Stimulated activated CD4-positive, alpha-beta T cell treated with anti-CD3 and anti-CD28 coated beads, TNF-alpha, amount 100 ng/mL, for 48 hours (primary cell): ENCODE data around the gene PDXK.
"Not testable (repeated sequence)": the region's sequence is repeated elsewhere in the genome, so short reads cannot be mapped to it uniquely, and the experiment has no call there.

Experiments used
- DNase-seq, 3 donors: peaks; one replicate each; pipeline ENCODE4 v3.0.0-alpha.2; 2020; ENCODE audit warnings: low read depth in 3 of 3

Gene PDXK

DNA sequence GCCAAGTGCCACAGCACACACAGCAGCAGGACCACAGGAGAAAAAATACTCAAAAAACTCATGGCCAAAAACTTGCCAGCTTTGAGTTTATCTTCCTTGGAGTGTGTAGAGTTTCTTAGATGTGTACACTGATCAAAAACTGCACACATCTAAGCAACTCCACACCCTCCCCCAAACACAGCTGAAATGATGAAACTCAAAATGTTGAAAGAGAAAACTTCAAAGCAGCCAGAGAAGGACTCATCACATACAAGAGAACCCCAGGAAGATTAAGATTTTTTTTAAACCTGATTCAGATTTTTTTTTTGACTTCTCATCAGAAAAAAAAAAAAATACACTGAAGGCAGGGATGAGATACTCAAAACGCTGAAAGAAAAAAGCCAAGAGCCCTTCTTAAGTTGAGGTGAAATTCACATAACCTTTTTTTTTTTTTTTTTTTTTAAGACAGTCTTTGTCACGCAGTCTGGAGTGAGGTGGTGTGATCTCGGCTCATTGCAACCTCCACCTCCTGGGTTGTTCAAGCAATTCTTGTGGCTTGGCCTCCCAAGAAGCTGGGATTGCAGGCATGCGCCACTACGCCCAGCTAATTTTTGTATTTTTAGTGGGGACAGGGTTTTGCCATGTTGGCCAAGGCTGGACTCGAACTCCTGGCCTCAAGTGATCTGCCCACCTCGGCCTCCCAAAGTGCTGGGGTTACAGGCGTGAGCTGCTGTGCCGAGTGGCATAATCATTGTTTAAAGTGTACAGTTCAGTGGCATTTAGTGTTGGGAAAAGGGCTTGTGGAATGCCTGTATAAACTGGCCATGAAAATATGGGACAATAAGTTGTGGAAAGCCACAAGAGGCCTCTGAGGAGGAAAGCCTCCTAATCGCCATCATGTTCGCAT is 20.9 kb upstream of the PDXK start:
- DNase-seq: no peak

GRCh38 chr21:43699492-43699777 is 19.5 kb upstream of the PDXK start:
- DNase-seq: not testable (repeated sequence)

- no peak for DNase-seq
Measured at GRCh38 chr21:43699933-43700599, 18.9 kb upstream of the PDXK start.

GRCh38 chr21:43701936-43702784 is 16.8 kb upstream of the PDXK start:
- DNase-seq: no peak

DNA sequence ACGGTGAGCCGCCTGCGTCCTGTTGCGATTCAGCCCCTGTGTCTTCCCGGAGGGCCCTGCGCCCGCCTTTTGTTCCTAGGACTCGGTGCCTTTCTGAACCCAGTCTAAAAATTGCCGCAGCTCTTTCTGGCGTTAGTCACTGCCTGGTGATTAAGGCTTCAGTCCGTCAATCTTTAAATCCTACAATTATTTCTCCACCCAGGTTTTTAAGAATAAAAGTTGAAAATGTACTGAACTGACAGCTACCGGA is 16.2 kb upstream of the PDXK start:
- no peak for DNase-seq

DNA sequence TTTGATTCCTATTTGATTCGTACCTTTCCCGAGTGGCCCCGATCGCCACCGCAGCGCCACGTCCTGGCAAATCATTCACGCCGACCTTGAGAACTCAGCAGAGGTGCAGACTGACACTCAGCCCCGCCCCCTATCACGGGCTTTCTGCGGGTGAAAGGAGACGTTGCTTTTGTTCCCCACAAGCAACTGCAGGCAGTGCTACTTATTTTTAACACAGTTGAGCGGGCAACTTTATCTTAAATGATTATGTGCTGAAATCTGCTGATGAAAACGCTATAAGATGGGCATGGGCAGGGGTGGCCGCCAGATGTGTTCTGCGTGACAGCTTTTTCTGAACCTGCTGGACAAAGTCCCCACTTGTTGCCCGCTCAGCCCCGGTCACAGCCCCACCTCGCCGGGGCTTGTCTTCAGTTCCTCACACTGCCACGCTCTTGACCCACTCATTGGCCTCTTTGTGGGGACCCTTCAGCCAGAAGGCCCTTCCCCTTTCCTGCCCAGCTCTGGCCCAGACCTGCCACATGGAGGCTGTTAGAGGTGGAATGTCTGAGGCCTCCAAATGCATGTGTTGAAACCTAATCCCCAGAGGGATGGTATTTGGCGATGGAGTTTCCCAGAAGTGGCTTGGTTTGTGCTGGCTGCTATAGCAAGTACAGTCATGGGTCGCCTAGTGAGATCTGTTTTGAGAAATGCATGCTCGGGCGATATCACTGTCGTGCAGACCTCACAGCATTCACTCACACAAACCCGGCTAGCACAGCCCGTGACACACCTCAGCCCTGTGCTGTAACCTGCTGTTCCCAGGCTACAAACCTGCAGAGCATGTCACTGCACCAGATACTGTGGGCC is 15.7 kb upstream of the PDXK start:
- no peak for DNase-seq

- no peak for DNase-seq
Measured at GRCh38 chr21:43707462-43707861, 11.5 kb upstream of the PDXK start.

- no peak for DNase-seq
Measured at GRCh38 chr21:43708745-43709381, 10.1 kb upstream of the PDXK start.

DNA sequence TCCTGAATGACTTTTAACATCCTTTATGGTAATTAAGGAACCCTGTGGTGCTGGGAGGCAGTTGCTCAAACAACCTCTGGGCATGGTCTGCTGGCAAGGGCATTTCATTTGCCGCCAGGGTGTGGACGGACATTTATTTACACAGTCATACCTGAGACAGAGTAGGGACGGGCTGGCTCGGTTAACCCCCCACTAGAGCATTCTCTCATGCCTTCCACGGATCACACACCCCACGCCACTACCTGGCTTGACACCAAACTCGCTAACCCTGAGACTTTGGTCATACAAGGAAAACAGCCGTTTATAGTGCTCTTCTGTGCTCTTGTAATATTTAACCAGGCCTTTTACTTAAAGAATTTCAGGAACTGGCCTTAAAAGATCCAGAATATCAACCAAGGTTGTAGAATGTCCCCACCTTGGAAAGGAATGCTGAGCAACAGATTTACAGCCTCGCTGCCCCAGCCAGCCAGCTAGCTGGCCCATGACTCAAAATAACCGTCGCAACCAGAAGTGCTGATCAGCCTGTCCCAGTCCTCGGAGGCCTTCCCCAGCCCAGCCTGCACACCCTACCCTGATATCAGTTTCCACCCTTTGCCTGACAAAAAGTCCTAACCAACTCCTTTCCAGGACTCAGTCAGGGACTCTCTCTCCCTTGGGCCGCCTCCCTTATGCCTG is 6.5 kb upstream of the PDXK start:
- no peak for DNase-seq

DNA sequence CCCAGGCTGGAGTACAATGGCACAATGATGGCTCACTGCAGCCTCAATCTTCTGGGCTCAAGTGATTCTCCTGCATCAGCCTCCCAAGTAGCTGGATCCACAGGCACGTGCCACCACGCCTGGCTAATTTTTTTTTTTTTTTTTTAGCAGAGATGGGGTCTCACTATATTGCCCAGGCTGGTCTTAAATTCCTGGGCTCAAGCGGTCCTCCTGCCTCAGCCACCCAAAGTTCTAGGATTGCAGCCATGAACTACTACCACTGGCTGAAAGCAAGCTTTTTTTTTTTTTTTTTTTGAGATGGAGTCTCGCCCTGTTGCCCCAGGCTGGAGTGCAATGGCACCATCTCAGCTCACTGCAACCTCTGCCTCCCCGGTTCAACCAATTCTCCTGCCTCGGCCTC is 5.8 kb upstream of the PDXK start:
- DNase-seq: not testable (repeated sequence)

DNA sequence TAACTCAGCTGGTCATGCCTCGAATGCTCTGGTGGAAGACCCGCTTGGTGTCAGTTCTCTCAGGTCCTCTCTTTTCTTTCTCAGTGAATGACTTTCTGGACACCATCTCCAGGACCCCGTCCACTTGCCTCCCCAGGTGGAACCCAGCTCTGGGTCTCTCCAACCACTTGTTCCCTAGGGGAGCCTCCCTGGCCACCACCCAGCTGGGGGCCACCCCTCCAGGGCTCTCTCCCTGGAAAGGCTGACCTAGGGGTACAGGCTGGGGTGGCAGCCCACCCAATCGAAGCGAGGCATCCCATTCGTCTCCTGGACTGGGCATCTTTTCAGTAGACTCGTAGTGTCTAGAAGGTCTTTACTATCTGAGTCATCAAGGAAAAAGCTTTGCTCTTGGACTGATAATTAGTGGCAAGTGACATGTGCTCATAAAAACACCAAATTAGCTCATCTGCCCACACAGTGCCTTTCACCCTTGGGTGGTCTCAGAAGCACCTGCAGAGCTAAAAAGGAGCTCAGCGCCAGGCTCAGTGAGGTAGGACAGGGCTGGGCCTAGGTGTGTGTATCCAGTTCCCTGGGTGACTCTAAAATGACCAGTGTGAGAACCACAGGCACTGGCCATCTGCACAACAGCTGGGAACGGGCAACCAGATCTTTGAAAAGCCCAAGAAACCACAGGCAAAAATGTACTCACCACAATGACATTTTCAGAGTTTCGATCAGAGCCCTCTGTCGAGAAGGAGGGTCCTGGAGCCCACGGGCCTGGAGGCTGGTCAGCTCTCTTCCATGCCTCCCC is 2.4 kb upstream of the PDXK start:
- DNase-seq: no peak

GRCh38 chr21:43717166-43717853 is 1.6 kb upstream of the PDXK start:
- no peak for DNase-seq

- no peak for DNase-seq
Measured at GRCh38 chr21:43717967-43718871, 710 bp upstream of the PDXK start.

GRCh38 chr21:43719748-43720538 is 1.0 kb downstream of the PDXK start:
- no peak for DNase-seq

GRCh38 chr21:43720539-43721166 is 1.7 kb downstream of the PDXK start:
- no peak for DNase-seq

- no peak for DNase-seq
Measured at GRCh38 chr21:43721206-43721605, 2.3 kb downstream of the PDXK start.

DNA sequence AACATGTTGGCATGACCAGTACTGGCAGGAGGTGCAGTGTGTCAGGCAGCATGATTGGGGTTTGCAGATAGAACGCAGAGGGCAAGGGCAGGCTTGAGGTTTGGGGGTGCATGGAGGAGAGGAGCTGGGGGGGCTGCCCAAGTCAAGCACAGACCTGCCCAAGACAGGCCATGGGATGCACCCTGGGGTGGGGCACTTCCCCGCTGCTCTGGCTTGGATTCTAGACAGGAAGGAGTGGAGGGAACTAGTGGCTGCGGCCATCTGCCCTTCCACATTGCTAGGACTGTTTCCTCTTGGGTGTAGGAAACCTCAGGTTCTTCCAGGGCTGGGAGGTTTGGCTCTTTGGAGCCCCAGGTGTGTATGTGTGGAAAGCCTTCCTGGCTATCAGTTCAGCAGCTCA is 3.0 kb downstream of the PDXK start:
- no peak for DNase-seq
